Panc1 (cell line): ENCODE measurements around the gene ILK. TPM values are rescaled to one million over a fixed set of nuclear protein-coding genes. Genes with fewer than 3 reads are reported as not detected.

Source experiments
- ATAC-seq: fragments of 200-7000 bp; cut with Tn5 transposase; 2 replicates; pipeline ENCODE4 v1.9.1; 2020; ENCODE audit warnings: mild to moderate bottlenecking, moderate library complexity
- BruUV-seq: library from RNA; stranded (reverse); fragments of 400-500 nt; replicated peaks from 2 replicates; lab custom pipeline; 2021; lab: Mats Ljungman, UMichigan
- CTCF ChIA-PET: fragments of 300-600 bp; sonication (Branson Sonifier 250); formaldehyde crosslinking; loops from one replicate; lab custom pipeline; 2022; ENCODE audit warnings: antibody characterized with exemption; lab: Charles Lee
- POLR2A ChIA-PET: fragments of 300-600 bp; sonication (Branson Sonifier 250); formaldehyde crosslinking; loops from one replicate; lab custom pipeline; 2022; ENCODE audit warnings: antibody characterized with exemption; lab: Charles Lee
- DNase-seq: peaks from one replicate; pipeline ENCODE4 v3.0.0-alpha.2; 2010; ENCODE audit warnings: low read depth, low spot score
- H3K27ac ChIP-seq: 2 replicates; pipeline ENCODE4 v1.5.1; 2011; ENCODE audit warnings: mild to moderate bottlenecking, low read length, inconsistent platforms
- H3K27me3 ChIP-seq: fragments of 200-500 bp; sonication (Bioruptor generic); 2 replicates; pipeline ENCODE4 v1.6.0; 2014; ENCODE audit warnings: low read length, inconsistent platforms; ENCODE audit not compliant: control insufficient read depth, insufficient read depth
- H3K36me3 ChIP-seq: fragments of 200-500 bp; sonication (Bioruptor generic); 2 replicates; pipeline ENCODE4 v1.5.1; 2014; ENCODE audit warnings: inconsistent platforms, mild to moderate bottlenecking, low read length, moderate library complexity; ENCODE audit not compliant: control insufficient read depth, insufficient read depth
- H3K4me1 ChIP-seq: 2 replicates; pipeline ENCODE4 v1.5.1; 2011; ENCODE audit warnings: inconsistent platforms, mild to moderate bottlenecking, low read length, moderate library complexity; ENCODE audit not compliant: control insufficient read depth, insufficient read depth
- H3K4me3 ChIP-seq, 2 experiments: 2 replicates each; pipeline ENCODE4 v1.5.1; 2011 to 2012; ENCODE audit warnings: low read depth in 2 of 2, low read length in 2 of 2, mild to moderate bottlenecking in 2 of 2, inconsistent platforms in 1 of 2, moderate library complexity in 1 of 2
- H3K9me3 ChIP-seq: fragments of 200-500 bp; sonication (Bioruptor generic); 2 replicates; pipeline ENCODE4 v1.5.1; 2014; ENCODE audit warnings: low read depth, mild to moderate bottlenecking, inconsistent platforms, low read length, moderate library complexity; ENCODE audit not compliant: control insufficient read depth, insufficient read depth
- POLR2AphosphoS5 ChIP-seq: IDR thresholded peaks from 2 replicates; pipeline ENCODE4 v1.6.1; 2012; ENCODE audit warnings: mild to moderate bottlenecking, low read depth, low read length, moderate library complexity
- SIN3A ChIP-seq: IDR thresholded peaks from 2 replicates; pipeline ENCODE4 v1.6.1; 2012; ENCODE audit warnings: low read depth, mild to moderate bottlenecking, low read length, moderate library complexity, borderline replicate concordance; ENCODE audit not compliant: insufficient read depth
- TCF7L2 ChIP-seq: IDR thresholded peaks from 2 replicates; pipeline ENCODE4 v1.6.1; 2011; ENCODE audit warnings: mild to moderate bottlenecking, low read depth, low read length, inconsistent platforms
- in situ Hi-C: cut with HindIII; loops from 2 replicates; pipeline ENCODE4 v1.10.0; 2016; ENCODE audit warnings: low sequenced_read_pairs, low pct_unique_long_range_greater_than_20kb
- intact Hi-C: fragments of 100-400 bp; cut with micrococcal nuclease; formaldehyde crosslinking; loops from one replicate; pipeline ENCODE4 v1.10.0; 2022; ENCODE audit not compliant: unreplicated experiment
- total RNA-seq: library from RNA; stranded (reverse); gene quantifications from one replicate; pipeline ENCODE4 v1.2.1, GENCODE V29; 2021; ENCODE audit not compliant: unreplicated experiment
- TF ChIP-seq, protein P1 (sequence below), 2 experiments: IDR thresholded peaks; 2 replicates each; pipeline ENCODE4 v1.6.1; 2011 to 2012; ENCODE audit warnings: low read depth in 2 of 2, control low read depth in 1 of 2, low read length in 1 of 2, mild to moderate bottlenecking in 1 of 2, moderate library complexity in 1 of 2; ENCODE audit not compliant: insufficient read depth in 1 of 2
- TF ChIP-seq, protein P2 (sequence below): fragments of 450-650 bp; IDR thresholded peaks from 2 replicates; pipeline ENCODE4 v1.5.1; 2017; ENCODE audit warnings: mild to moderate bottlenecking

Gene ILK
- total RNA-seq, 1 experiment from 2014 or later: 204 TPM

DNA sequence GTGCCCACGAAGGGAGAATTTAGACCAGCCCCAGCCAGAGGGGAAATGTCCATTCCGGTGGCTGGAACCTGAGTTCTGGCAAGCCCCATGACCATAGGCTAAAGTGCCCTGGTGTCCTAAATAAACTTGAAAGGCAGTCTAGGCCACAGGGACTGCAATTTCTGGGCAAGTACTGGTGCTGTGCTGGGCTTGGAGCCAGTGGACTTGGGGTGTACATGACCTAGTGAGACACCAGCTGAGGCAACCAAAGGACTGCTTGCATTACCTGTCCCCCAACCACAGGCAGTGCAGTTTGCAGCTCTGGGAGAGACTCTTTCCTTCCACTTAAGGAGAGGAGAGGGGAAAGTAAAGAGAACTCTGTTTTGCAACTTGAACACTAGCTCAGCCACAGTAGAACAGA lies 23.9 kb upstream of the ILK start:
- TF ChIP-seq TCF7L2 (no peak), SIN3A (no peak), POLR2AphosphoS5 (no peak)
- TF ChIP-seq, protein P1, sequence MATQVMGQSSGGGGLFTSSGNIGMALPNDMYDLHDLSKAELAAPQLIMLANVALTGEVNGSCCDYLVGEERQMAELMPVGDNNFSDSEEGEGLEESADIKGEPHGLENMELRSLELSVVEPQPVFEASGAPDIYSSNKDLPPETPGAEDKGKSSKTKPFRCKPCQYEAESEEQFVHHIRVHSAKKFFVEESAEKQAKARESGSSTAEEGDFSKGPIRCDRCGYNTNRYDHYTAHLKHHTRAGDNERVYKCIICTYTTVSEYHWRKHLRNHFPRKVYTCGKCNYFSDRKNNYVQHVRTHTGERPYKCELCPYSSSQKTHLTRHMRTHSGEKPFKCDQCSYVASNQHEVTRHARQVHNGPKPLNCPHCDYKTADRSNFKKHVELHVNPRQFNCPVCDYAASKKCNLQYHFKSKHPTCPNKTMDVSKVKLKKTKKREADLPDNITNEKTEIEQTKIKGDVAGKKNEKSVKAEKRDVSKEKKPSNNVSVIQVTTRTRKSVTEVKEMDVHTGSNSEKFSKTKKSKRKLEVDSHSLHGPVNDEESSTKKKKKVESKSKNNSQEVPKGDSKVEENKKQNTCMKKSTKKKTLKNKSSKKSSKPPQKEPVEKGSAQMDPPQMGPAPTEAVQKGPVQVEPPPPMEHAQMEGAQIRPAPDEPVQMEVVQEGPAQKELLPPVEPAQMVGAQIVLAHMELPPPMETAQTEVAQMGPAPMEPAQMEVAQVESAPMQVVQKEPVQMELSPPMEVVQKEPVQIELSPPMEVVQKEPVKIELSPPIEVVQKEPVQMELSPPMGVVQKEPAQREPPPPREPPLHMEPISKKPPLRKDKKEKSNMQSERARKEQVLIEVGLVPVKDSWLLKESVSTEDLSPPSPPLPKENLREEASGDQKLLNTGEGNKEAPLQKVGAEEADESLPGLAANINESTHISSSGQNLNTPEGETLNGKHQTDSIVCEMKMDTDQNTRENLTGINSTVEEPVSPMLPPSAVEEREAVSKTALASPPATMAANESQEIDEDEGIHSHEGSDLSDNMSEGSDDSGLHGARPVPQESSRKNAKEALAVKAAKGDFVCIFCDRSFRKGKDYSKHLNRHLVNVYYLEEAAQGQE (IDR thresholded peaks at IDR 0.05; ENCODE audit: insufficient read depth in 1 of 2, low read depth in 2 of 2, low read length in 1 of 2): no peak
- TF ChIP-seq, protein P2, sequence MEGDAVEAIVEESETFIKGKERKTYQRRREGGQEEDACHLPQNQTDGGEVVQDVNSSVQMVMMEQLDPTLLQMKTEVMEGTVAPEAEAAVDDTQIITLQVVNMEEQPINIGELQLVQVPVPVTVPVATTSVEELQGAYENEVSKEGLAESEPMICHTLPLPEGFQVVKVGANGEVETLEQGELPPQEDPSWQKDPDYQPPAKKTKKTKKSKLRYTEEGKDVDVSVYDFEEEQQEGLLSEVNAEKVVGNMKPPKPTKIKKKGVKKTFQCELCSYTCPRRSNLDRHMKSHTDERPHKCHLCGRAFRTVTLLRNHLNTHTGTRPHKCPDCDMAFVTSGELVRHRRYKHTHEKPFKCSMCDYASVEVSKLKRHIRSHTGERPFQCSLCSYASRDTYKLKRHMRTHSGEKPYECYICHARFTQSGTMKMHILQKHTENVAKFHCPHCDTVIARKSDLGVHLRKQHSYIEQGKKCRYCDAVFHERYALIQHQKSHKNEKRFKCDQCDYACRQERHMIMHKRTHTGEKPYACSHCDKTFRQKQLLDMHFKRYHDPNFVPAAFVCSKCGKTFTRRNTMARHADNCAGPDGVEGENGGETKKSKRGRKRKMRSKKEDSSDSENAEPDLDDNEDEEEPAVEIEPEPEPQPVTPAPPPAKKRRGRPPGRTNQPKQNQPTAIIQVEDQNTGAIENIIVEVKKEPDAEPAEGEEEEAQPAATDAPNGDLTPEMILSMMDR: no peak
- Histone ChIP-seq H3K4me1 (no peaks in the 10 kb centered on the region), H3K27me3 (no peaks in the 10 kb centered on the region), H3K4me3 (no peak overlapping the region), H3K9me3 (no peaks in the 10 kb centered on the region; the same call in 1 of the 2 replicates), H3K27ac (no peak overlapping the region), H3K36me3 (no peaks in the 10 kb centered on the region)
- ATAC-seq (no peak), DNase-seq (no peak)
- ChIA-PET CTCF (no interaction called here), POLR2A (no interaction called here)
- in situ Hi-C loops: no loop called here
- intact Hi-C loops: no loop called here
- no TSS peak for BruUV-seq

DNA sequence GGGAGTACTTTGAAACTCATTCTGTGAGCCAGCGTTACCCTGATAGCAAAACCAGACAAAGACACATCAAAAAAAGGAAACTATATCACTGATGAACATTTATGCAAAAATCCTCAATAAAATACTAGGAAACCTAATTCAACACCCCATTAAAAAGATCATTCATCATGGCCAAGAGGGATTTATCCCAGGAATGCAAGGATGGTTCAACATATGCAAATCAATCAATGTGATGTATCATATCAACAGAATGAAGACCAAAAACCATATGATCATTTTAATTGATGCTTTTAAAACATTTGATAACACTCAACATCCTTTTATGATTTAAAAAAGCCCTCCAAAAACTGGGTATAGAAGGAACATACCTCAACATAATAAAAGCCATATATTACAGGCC lies 20.0 kb upstream of the ILK start:
- H3K4me3 ChIP-seq: no peak overlapping the region
- H3K27ac ChIP-seq: no peak overlapping the region
- H3K27me3 ChIP-seq: no peaks in the 10 kb centered on the region
- no peaks in the 10 kb centered on the region; the same call in 1 of the 2 replicates for H3K9me3 ChIP-seq
- TF ChIP-seq, protein P2: no peak
- no peak for TF ChIP-seq TCF7L2
- no peak for TF ChIP-seq POLR2AphosphoS5
- TF ChIP-seq, protein P1 (IDR thresholded peaks at IDR 0.05; ENCODE audit: insufficient read depth in 1 of 2, low read depth in 2 of 2, low read length in 1 of 2): no peak
- BruUV-seq: no TSS peak
- no peaks in the 10 kb centered on the region for H3K4me1 ChIP-seq
- intact Hi-C loops: no loop called here
- no peak for DNase-seq
- ATAC-seq: no peak
- ChIA-PET POLR2A (no interaction called here), CTCF (no interaction called here)
- in situ Hi-C loops: no loop called here
- no peaks in the 10 kb centered on the region for H3K36me3 ChIP-seq
